ENCODE results near the gene TMEM232.
"Not testable (repeated sequence)": the region's sequence is repeated elsewhere in the genome, so short reads cannot be mapped to it uniquely, and the experiment has no call there.

The TMEM232 gene

GRCh38 chr5:110735556-110735955 is 9.1 kb upstream of the TMEM232 start:
- no peaks in the 10 kb centered on the region for H3K9me3 Mint-ChIP-seq
- no peak overlapping the region for H3K4me3 Mint-ChIP-seq
- peaks cover 28% of the 10 kb centered on the region for H3K27me3 Mint-ChIP-seq
- H3K27ac Mint-ChIP-seq = no peak overlapping the region
- peaks cover 4% of the 10 kb centered on the region for H3K36me3 Mint-ChIP-seq (ENCODE audit: low read depth)
- H3K4me1 Mint-ChIP-seq (ENCODE audit: low read depth) = peaks cover 19% of the 10 kb centered on the region

- Mint-ChIP-seq H3K9me3 (no peaks in the 10 kb centered on the region), H3K36me3 (ENCODE audit: low read depth) (no peaks in the 10 kb centered on the region), H3K4me1 (ENCODE audit: low read depth) (peaks cover 7% of the 10 kb centered on the region), H3K4me3 (no peak overlapping the region), H3K27me3 (peaks cover 28% of the 10 kb centered on the region), H3K27ac (no peak overlapping the region)
These were observed 7.6 kb upstream of the TMEM232 start for GRCh38 chr5:110734101-110734500.

- H3K9me3 Mint-ChIP-seq, H3K27ac Mint-ChIP-seq: not testable (repeated sequence)
- peaks cover 25% of the 10 kb centered on the region for H3K27me3 Mint-ChIP-seq
These were observed 5.0 kb upstream of the TMEM232 start for GRCh38 chr5:110731499-110731898.

GRCh38 chr5:110727025-110727314 is 499 bp upstream of the TMEM232 start:
- Mint-ChIP-seq H3K4me3 (peak overlapping the region; percentile 78), H3K4me1 (ENCODE audit: low read depth) (peaks cover 5% of the 10 kb centered on the region), H3K9me3 (no peaks in the 10 kb centered on the region), H3K36me3 (ENCODE audit: low read depth) (no peaks in the 10 kb centered on the region), H3K27ac (no peak overlapping the region), H3K27me3 (peaks cover 3% of the 10 kb centered on the region)

More at GRCh38 chr5:110731499-110731898, 5.0 kb upstream of the TMEM232 start:
- H3K4me3 Mint-ChIP-seq; H3K4me1 Mint-ChIP-seq (ENCODE audit: low read depth); H3K36me3 Mint-ChIP-seq (ENCODE audit: low read depth): not testable (repeated sequence)

- Mint-ChIP-seq H3K9me3 (no peaks in the 10 kb centered on the region), H3K27me3 (peaks cover 25% of the 10 kb centered on the region), H3K4me3 (no peak overlapping the region), H3K27ac (no peak overlapping the region), H3K4me1 (ENCODE audit: low read depth) (no peaks in the 10 kb centered on the region), H3K36me3 (ENCODE audit: low read depth) (no peaks in the 10 kb centered on the region)
These were observed 8.2 kb downstream of the TMEM232 start for GRCh38 chr5:110718311-110718710.

- no peak overlapping the region for H3K4me3 Mint-ChIP-seq
- no peaks in the 10 kb centered on the region for H3K36me3 Mint-ChIP-seq (ENCODE audit: low read depth)
- H3K27ac Mint-ChIP-seq = no peak overlapping the region
- no peaks in the 10 kb centered on the region for H3K4me1 Mint-ChIP-seq (ENCODE audit: low read depth)
- H3K9me3 Mint-ChIP-seq = no peaks in the 10 kb centered on the region
- H3K27me3 Mint-ChIP-seq = peaks cover 25% of the 10 kb centered on the region
These were observed 9.9 kb downstream of the TMEM232 start for GRCh38 chr5:110716247-110717245.

- Mint-ChIP-seq H3K27me3 (peaks cover 11% of the 10 kb centered on the region), H3K36me3 (ENCODE audit: low read depth) (no peaks in the 10 kb centered on the region), H3K9me3 (no peaks in the 10 kb centered on the region), H3K27ac (no peak overlapping the region), H3K4me3 (no peak overlapping the region), H3K4me1 (ENCODE audit: low read depth) (no peaks in the 10 kb centered on the region)
These were observed 19.1 kb downstream of the TMEM232 start for GRCh38 chr5:110707260-110707844.

GRCh38 chr5:110705349-110705748 is 21.1 kb downstream of the TMEM232 start:
- Mint-ChIP-seq H3K27ac (no peak overlapping the region), H3K9me3 (no peaks in the 10 kb centered on the region), H3K27me3 (peaks cover 11% of the 10 kb centered on the region), H3K36me3 (ENCODE audit: low read depth) (no peaks in the 10 kb centered on the region), H3K4me3 (no peak overlapping the region), H3K4me1 (ENCODE audit: low read depth) (no peaks in the 10 kb centered on the region)

- H3K9me3 Mint-ChIP-seq = no peaks in the 10 kb centered on the region
- no peaks in the 10 kb centered on the region for H3K4me1 Mint-ChIP-seq (ENCODE audit: low read depth)
- H3K27ac Mint-ChIP-seq = no peak overlapping the region
- no peak overlapping the region for H3K4me3 Mint-ChIP-seq
- H3K36me3 Mint-ChIP-seq (ENCODE audit: low read depth) = no peaks in the 10 kb centered on the region
- peaks cover 9% of the 10 kb centered on the region for H3K27me3 Mint-ChIP-seq
These were observed 23.0 kb downstream of the TMEM232 start for GRCh38 chr5:110703481-110703880.

- Mint-ChIP-seq H3K4me3 (no peak overlapping the region), H3K27me3 (peaks cover 9% of the 10 kb centered on the region), H3K4me1 (ENCODE audit: low read depth) (no peaks in the 10 kb centered on the region), H3K27ac (no peak overlapping the region), H3K9me3 (no peaks in the 10 kb centered on the region), H3K36me3 (ENCODE audit: low read depth) (no peaks in the 10 kb centered on the region)
These were observed 23.8 kb downstream of the TMEM232 start for GRCh38 chr5:110702704-110703103.

- no peaks in the 10 kb centered on the region for H3K9me3 Mint-ChIP-seq
- no peak overlapping the region for H3K4me3 Mint-ChIP-seq
- H3K36me3 Mint-ChIP-seq (ENCODE audit: low read depth) = no peaks in the 10 kb centered on the region
- peaks cover 9% of the 10 kb centered on the region for H3K27me3 Mint-ChIP-seq
- H3K27ac Mint-ChIP-seq = no peak overlapping the region
- no peaks in the 10 kb centered on the region for H3K4me1 Mint-ChIP-seq (ENCODE audit: low read depth)
These were observed 24.2 kb downstream of the TMEM232 start for GRCh38 chr5:110702300-110702699.

GRCh38 chr5:110692669-110693068 is 33.8 kb downstream of the TMEM232 start:
- H3K4me1 Mint-ChIP-seq (ENCODE audit: low read depth); H3K4me3 Mint-ChIP-seq; H3K27ac Mint-ChIP-seq; H3K36me3 Mint-ChIP-seq (ENCODE audit: low read depth); H3K9me3 Mint-ChIP-seq; H3K27me3 Mint-ChIP-seq: not testable (repeated sequence)

GRCh38 chr5:110690587-110690986 is 35.9 kb downstream of the TMEM232 start:
- not testable (repeated sequence) for H3K36me3 Mint-ChIP-seq (ENCODE audit: low read depth); H3K27ac Mint-ChIP-seq; H3K27me3 Mint-ChIP-seq; H3K4me3 Mint-ChIP-seq; H3K9me3 Mint-ChIP-seq; H3K4me1 Mint-ChIP-seq (ENCODE audit: low read depth)

- H3K4me1 Mint-ChIP-seq (ENCODE audit: low read depth) = no peaks in the 10 kb centered on the region
- no peaks in the 10 kb centered on the region for H3K9me3 Mint-ChIP-seq
- no peak overlapping the region for H3K4me3 Mint-ChIP-seq
- no peaks in the 10 kb centered on the region for H3K27me3 Mint-ChIP-seq
- H3K27ac Mint-ChIP-seq = no peak overlapping the region
- H3K36me3 Mint-ChIP-seq (ENCODE audit: low read depth) = no peaks in the 10 kb centered on the region
These were observed 39.0 kb downstream of the TMEM232 start for GRCh38 chr5:110687485-110687884.

- H3K27me3 Mint-ChIP-seq = peaks cover 5% of the 10 kb centered on the region
These were observed 40.2 kb downstream of the TMEM232 start for GRCh38 chr5:110686270-110686669.

GRCh38 chr5:110681953-110682352 is 44.5 kb downstream of the TMEM232 start:
- no peaks in the 10 kb centered on the region for H3K36me3 Mint-ChIP-seq (ENCODE audit: low read depth)

More at GRCh38 chr5:110686270-110686669, 40.2 kb downstream of the TMEM232 start:
- H3K9me3 Mint-ChIP-seq = no peaks in the 10 kb centered on the region
- no peak overlapping the region for H3K27ac Mint-ChIP-seq
- no peak overlapping the region for H3K4me3 Mint-ChIP-seq
- no peaks in the 10 kb centered on the region for H3K36me3 Mint-ChIP-seq (ENCODE audit: low read depth)
- no peaks in the 10 kb centered on the region for H3K4me1 Mint-ChIP-seq (ENCODE audit: low read depth)

More at GRCh38 chr5:110681953-110682352, 44.5 kb downstream of the TMEM232 start:
- no peak overlapping the region for H3K4me3 Mint-ChIP-seq
- H3K27ac Mint-ChIP-seq = no peak overlapping the region
- no peaks in the 10 kb centered on the region for H3K4me1 Mint-ChIP-seq (ENCODE audit: low read depth)
- no peaks in the 10 kb centered on the region for H3K9me3 Mint-ChIP-seq
- H3K27me3 Mint-ChIP-seq = peaks cover 15% of the 10 kb centered on the region

Measured in stimulated activated naive CD8-positive, alpha-beta T cell treated with anti-CD3 and anti-CD28 coated beads, Interleukin-15, Interleukin-2, amounts not matched to agents 100 ng/mL and 50 ng/mL, for 24 hours (primary cell).